ENCODE results near the gene COL7A1.

- TF ChIP-seq, protein P1, sequence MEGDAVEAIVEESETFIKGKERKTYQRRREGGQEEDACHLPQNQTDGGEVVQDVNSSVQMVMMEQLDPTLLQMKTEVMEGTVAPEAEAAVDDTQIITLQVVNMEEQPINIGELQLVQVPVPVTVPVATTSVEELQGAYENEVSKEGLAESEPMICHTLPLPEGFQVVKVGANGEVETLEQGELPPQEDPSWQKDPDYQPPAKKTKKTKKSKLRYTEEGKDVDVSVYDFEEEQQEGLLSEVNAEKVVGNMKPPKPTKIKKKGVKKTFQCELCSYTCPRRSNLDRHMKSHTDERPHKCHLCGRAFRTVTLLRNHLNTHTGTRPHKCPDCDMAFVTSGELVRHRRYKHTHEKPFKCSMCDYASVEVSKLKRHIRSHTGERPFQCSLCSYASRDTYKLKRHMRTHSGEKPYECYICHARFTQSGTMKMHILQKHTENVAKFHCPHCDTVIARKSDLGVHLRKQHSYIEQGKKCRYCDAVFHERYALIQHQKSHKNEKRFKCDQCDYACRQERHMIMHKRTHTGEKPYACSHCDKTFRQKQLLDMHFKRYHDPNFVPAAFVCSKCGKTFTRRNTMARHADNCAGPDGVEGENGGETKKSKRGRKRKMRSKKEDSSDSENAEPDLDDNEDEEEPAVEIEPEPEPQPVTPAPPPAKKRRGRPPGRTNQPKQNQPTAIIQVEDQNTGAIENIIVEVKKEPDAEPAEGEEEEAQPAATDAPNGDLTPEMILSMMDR (IDR thresholded peaks at IDR 0.05; ENCODE audit: control extremely low read depth in 1 of 3, insufficient read depth in 1 of 3, low read depth in 1 of 3, low read length in 3 of 3): no peak
- TF ChIP-seq JUN (IDR thresholded peaks at IDR 0.05; ENCODE audit: low read depth, low read length): no peak
- TF ChIP-seq POLR2A (IDR thresholded peaks at IDR 0.05; ENCODE audit: control extremely low read depth in 1 of 2, low read depth in 2 of 2, low read length in 2 of 2): no peak
- TF ChIP-seq POLR2AphosphoS5 (IDR thresholded peaks at IDR 0.05; ENCODE audit: low read depth, low read length): no peak
- TF ChIP-seq MAFK (IDR thresholded peaks at IDR 0.05; ENCODE audit: low read depth, low read length): no peak
- TF ChIP-seq CHD2 (IDR thresholded peaks at IDR 0.05; ENCODE audit: low read length): no peak
- TF ChIP-seq KDM1A (IDR thresholded peaks at IDR 0.05; ENCODE audit: borderline replicate concordance, low read length): no peak
- TF ChIP-seq, protein P2, sequence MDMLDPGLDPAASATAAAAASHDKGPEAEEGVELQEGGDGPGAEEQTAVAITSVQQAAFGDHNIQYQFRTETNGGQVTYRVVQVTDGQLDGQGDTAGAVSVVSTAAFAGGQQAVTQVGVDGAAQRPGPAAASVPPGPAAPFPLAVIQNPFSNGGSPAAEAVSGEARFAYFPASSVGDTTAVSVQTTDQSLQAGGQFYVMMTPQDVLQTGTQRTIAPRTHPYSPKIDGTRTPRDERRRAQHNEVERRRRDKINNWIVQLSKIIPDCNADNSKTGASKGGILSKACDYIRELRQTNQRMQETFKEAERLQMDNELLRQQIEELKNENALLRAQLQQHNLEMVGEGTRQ (IDR thresholded peaks at IDR 0.05; ENCODE audit: low read length): no peak
Measured at GRCh38 chr3:48536785-48537184, 58.3 kb downstream of the COL7A1 start.

Measured in H1 (cell line).